Measurements from ENCODE around the gene SMPD3. TPM values are rescaled to one million over a fixed set of nuclear protein-coding genes. Genes with fewer than 3 reads are reported as not detected.
A peak's percentile ranks its signal among the peaks of the same experiment; 100 is the strongest.

The SMPD3 gene
- total and polyA plus RNA-seq, 4 donors = 1.7 to 13.9 (median 5.0) TPM

DNA sequence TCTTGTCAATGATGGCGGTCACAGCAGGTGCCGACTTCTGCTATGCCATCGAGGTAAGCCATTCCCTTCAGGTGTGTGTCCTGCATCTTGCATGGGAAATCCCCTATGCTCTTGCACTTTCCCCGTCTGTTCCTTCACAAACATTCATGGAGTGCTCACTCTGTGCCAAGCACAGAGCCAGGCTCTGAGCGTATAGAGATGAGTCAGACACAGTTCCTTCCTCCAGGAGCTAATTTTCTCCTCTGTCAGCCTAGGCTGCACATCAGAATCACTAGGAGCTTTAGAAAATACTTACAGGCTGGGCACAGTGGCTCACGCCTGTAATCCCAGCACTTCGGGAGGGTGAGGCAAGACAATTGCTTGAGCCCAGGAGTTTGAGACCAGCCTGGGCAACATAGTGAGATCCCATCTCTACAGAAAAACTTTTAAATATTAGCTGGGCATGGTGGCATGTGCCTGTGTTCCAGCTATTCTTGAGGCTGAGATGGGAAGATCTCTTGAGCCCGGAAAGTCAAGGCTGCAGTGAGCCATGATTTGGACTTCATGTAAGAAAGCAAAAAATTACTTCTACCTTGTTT is 123.4 kb downstream of the SMPD3 start:
- TF ChIP-seq, protein P1, sequence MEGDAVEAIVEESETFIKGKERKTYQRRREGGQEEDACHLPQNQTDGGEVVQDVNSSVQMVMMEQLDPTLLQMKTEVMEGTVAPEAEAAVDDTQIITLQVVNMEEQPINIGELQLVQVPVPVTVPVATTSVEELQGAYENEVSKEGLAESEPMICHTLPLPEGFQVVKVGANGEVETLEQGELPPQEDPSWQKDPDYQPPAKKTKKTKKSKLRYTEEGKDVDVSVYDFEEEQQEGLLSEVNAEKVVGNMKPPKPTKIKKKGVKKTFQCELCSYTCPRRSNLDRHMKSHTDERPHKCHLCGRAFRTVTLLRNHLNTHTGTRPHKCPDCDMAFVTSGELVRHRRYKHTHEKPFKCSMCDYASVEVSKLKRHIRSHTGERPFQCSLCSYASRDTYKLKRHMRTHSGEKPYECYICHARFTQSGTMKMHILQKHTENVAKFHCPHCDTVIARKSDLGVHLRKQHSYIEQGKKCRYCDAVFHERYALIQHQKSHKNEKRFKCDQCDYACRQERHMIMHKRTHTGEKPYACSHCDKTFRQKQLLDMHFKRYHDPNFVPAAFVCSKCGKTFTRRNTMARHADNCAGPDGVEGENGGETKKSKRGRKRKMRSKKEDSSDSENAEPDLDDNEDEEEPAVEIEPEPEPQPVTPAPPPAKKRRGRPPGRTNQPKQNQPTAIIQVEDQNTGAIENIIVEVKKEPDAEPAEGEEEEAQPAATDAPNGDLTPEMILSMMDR (IDR thresholded peaks at IDR 0.05; ENCODE audit: control extremely low read depth, extremely low read depth) = no peak
- H3K9ac ChIP-seq (ENCODE audit: insufficient read depth in 1 of 2, low read length in 2 of 2) = no peak overlapping the region
- H3K36me3 ChIP-seq (ENCODE audit: control insufficient read depth in 4 of 4, insufficient read depth in 4 of 4, low read length in 4 of 4) = peaks cover 7 to 24% (median 11%) of the 10 kb centered on the region in 4 donors
- H3K27ac ChIP-seq (ENCODE audit: low read depth in 1 of 2, low read length in 1 of 2) = no peak overlapping the region
- ATAC-seq (ENCODE audit: insufficient read depth, low FRiP score) = no peak
- H3K4me1 ChIP-seq (ENCODE audit: control insufficient read depth in 5 of 5, insufficient read depth in 5 of 5, low read length in 5 of 5) = peaks cover 0 to 2% (median 0%) of the 10 kb centered on the region in 5 donors
- H3K4me3 ChIP-seq = no peak overlapping the region
- WGBS, 2 donors = 88 to 95% methylated on average over 8 of the region's 8 CpGs
- DNase-seq = no peak
- no peaks in the 10 kb centered on the region for H3K27me3 ChIP-seq (ENCODE audit: control insufficient read depth in 3 of 3, insufficient read depth in 3 of 3, low read length in 2 of 3)
- H3K9me3 ChIP-seq (ENCODE audit: control insufficient read depth in 4 of 4, insufficient read depth in 3 of 4, low read length in 3 of 4) = no peaks in the 10 kb centered on the region

DNA sequence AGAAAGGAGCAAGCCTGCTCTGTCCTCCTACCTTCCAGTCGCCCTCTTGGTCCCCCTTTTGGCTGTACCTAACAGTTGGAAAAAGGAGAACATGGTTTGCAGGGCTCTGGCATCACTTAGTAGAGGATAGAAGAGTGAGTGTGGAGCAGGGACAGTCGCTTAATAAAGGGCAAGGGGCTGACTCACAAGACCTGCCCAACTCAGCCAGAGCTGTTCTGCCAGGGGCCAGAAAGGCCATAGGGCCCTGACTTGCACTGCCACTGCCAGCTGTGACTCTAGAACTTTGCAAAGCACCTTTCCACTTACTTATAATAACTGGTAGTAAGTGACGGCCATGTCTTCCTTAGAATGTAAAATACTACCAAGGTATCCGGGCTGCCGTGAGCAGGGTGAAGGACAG is 124.0 kb downstream of the SMPD3 start:
- TF ChIP-seq, protein P1 (IDR thresholded peaks at IDR 0.05; ENCODE audit: control extremely low read depth, extremely low read depth) = no peak
- no peak for ATAC-seq (ENCODE audit: insufficient read depth, low FRiP score)
- Histone ChIP-seq H3K36me3 (ENCODE audit: control insufficient read depth in 4 of 4, insufficient read depth in 4 of 4, low read length in 4 of 4) (peaks cover 7 to 23% (median 11%) of the 10 kb centered on the region in 4 donors), H3K9me3 (ENCODE audit: control insufficient read depth in 4 of 4, insufficient read depth in 3 of 4, low read length in 3 of 4) (no peaks in the 10 kb centered on the region), H3K4me1 (ENCODE audit: control insufficient read depth in 5 of 5, insufficient read depth in 5 of 5, low read length in 5 of 5) (peaks cover 0 to 2% (median 0%) of the 10 kb centered on the region in 5 donors), H3K9ac (ENCODE audit: insufficient read depth in 1 of 2, low read length in 2 of 2) (no peak overlapping the region), H3K27ac (ENCODE audit: low read depth in 1 of 2, low read length in 1 of 2) (no peak overlapping the region), H3K4me3 (no peak overlapping the region), H3K27me3 (ENCODE audit: control insufficient read depth in 3 of 3, insufficient read depth in 3 of 3, low read length in 2 of 3) (no peaks in the 10 kb centered on the region)
- 96 to 99% methylated on average over 5 of the region's 5 CpGs for WGBS, 2 donors
- no peak for DNase-seq

DNA sequence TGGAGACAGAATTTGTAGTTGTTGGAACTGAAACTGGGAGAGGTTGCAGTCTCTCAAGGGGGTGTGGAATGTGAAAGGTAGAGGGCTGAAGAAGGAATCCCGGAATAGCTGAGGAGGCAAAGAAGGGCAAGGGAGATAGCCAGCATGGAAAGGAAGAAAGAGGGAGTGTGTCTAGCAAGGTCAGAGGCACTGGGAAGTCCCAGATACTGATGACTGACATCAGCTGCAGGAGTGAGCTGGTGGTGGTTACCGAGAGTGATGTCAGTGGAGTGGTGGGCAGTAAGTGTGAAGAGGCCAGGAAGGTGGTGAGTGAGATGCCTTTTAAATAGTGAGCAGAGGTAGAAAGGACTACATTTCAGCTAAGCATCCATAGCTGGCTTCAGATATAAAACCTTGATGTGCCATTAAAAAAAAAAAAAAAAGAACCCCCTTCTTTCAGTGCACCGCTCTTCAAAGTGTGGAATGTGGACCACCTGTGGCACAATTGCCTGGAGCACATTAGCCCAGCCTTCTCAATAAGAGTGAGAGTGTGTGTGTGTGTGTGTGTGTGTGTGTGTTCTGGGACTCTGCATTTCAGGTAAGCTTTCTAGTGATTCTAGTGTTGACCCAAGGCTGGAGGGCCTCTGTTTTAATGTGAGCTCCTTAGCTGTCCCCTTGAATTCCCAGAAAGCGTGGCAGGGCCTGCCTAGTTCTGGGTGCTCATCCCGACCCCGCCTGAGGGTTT is 129.0 kb downstream of the SMPD3 start:
- Histone ChIP-seq H3K27me3 (ENCODE audit: control insufficient read depth in 3 of 3, insufficient read depth in 3 of 3, low read length in 2 of 3) (no peaks in the 10 kb centered on the region), H3K4me1 (ENCODE audit: control insufficient read depth in 5 of 5, insufficient read depth in 5 of 5, low read length in 5 of 5) (no peaks in the 10 kb centered on the region), H3K36me3 (ENCODE audit: control insufficient read depth in 4 of 4, insufficient read depth in 4 of 4, low read length in 4 of 4) (peaks cover 5 to 28% (median 12%) of the 10 kb centered on the region in 4 donors), H3K4me3 (no peak overlapping the region), H3K9ac (ENCODE audit: insufficient read depth in 1 of 2, low read length in 2 of 2) (no peak overlapping the region), H3K9me3 (ENCODE audit: control insufficient read depth in 4 of 4, insufficient read depth in 3 of 4, low read length in 3 of 4) (no peaks in the 10 kb centered on the region), H3K27ac (ENCODE audit: low read depth in 1 of 2, low read length in 1 of 2) (no peak overlapping the region)
- TF ChIP-seq, protein P1 (IDR thresholded peaks at IDR 0.05; ENCODE audit: control extremely low read depth, extremely low read depth) = no peak
- DNase-seq (peak; percentile 5 to 44 (median 21)), ATAC-seq (ENCODE audit: insufficient read depth, low FRiP score) (no peak)
- 77 to 88% methylated on average over 6 of the region's 6 CpGs for WGBS, 2 donors

Measured in lung (tissue), 12 donors.